GM12801 (cell line): ENCODE data around the gene KDM4C.

Source experiments
- CTCF ChIP-seq: IDR thresholded peaks from one replicate; pipeline ENCODE4 v1.5.1; 2011; ENCODE audit warnings: control low read depth; ENCODE audit not compliant: insufficient read length; ENCODE audit errors: extremely low read depth

KDM4C gene

GRCh38 chr9:6928863-6929262, 171.1 kb downstream of the KDM4C start:
- TF ChIP-seq CTCF = no peak

GRCh38 chr9:6929441-6930215, 171.9 kb downstream of the KDM4C start:
- TF ChIP-seq CTCF = no peak

DNA sequence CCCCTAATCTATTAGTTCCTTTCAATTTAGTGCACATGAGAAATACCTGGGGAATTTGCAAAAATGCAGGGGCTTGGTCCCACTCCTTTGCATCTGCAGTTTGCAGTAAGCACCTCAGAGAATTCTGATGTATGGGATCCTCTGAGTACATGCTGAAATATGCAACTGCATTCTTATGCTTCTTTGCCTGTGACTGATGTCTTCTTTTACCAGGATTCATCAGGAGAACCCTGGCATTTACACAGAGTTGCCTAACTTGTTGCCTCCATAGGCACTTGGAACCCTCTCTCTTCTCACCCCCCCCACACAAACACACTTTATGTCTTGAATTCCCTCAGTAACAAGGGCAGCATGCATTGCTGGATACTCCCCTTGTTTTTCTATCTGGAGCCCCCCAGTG, 173.1 kb downstream of the KDM4C start:
- TF ChIP-seq CTCF = no peak

DNA sequence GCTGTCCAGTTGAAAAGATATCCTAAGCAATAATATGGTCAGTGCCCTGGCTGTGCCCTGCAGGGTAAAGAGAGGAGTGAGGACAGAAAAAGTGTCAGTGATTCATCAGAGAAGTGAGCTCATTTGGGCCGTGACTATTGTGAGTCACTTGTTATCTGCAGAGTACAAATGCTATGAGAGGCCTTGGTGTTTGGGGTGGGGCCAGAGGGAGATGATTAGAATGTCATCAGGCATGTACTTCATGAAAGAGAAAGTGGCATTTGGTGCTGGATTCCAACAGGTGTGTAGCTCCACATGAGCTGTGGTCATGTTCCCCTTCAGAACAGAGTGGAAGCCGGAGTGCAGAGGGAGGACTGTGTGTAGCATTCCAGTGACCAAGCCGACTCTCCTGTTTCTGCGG, 174.1 kb downstream of the KDM4C start:
- TF ChIP-seq CTCF = no peak

DNA sequence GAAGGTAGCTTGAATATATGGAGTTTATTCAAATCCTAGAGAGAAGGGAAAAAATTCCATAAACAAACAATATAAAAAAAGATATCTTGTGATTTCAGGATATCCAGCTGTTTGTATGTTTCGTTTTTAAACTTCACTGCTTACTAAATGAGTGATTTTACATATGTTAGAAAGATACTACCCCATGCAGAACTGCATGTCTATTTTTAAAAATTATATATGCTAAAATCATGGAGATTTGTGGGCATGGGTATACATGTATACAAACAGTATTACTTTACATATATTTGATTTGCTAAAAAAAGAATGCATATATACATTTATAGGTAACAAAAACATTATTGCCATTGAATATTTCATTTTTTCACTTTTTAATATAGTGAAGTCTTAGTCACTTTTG, 178.3 kb downstream of the KDM4C start:
- no peak for TF ChIP-seq CTCF

GRCh38 chr9:6937209-6937608, 179.4 kb downstream of the KDM4C start:
- no peak for TF ChIP-seq CTCF

GRCh38 chr9:6938447-6938846, 180.7 kb downstream of the KDM4C start:
- no peak for TF ChIP-seq CTCF
